Myocyte (in vitro differentiated cells): ENCODE measurements around the gene CLHC1. TPM values are rescaled to one million over a fixed set of nuclear protein-coding genes. Genes with fewer than 3 reads are reported as not detected.
A peak's percentile ranks its signal among the peaks of the same experiment; 100 is the strongest.
"Not testable (repeated sequence)": the region's sequence is repeated elsewhere in the genome, so short reads cannot be mapped to it uniquely, and the experiment has no call there.

Source experiments
- DNase-seq: peaks from one replicate; pipeline ENCODE4 v3.0.0-alpha.2; 2012; ENCODE audit warnings: low read depth
- total RNA-seq: library from RNA; depleted of rRNA; stranded (reverse); fragments of >200 nt; gene quantifications from 2 replicates; pipeline ENCODE4 v1.2.3, GENCODE V29; 2014

Gene CLHC1
- total RNA-seq, 1 donor from 2014 or later = 7.8 TPM

- no peak for DNase-seq
Measured at GRCh38 chr2:55137024-55137958, 94.8 kb downstream of the CLHC1 start.

GRCh38 chr2:55136138-55136541 lies 96.0 kb downstream of the CLHC1 start:
- DNase-seq = no peak

DNA sequence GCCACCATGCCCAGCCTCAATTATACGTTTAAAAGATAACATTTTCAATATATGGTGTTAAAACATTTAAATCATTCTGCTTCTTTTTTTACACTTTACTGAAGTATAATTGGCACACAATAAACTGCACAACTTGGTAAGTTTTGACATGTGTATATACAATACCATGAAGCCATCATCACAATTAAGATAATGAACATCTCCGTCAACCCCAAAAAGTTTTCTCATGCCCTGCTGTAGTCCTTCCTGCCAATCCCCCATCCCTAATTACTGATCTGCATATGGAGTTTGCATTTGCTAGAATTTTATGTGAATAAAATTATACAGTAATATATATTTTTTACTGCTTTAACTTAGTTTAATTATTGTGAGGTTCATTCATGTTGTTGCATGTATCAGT lies 96.6 kb downstream of the CLHC1 start:
- no peak for DNase-seq

GRCh38 chr2:55134316-55134706 lies 97.8 kb downstream of the CLHC1 start:
- DNase-seq = no peak

GRCh38 chr2:55133467-55134315 lies 98.4 kb downstream of the CLHC1 start:
- peak; percentile 86 for DNase-seq

DNA sequence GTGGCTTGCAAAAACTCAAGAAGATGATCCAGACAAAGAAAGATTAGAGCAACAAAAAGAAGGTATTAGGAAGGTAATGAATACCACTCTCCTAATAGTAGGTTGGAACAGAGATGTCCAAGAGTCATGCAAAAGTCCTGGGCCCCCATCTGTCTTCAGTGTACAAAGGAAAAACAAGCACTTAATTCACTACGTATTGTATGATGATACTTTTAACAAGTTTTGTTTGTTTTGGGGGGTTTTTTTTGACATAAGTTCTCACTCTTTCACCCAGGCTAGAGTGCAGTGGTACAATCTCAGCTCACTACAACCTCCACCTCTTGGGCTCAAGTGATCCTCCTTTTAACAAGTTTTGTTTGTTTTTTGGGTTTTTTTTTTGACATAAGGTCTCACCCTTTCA lies 101.2 kb downstream of the CLHC1 start:
- DNase-seq = no peak

GRCh38 chr2:55126643-55127042 lies 105.5 kb downstream of the CLHC1 start:
- DNase-seq = not testable (repeated sequence)

Other genes with a start within 250 kb of the CLHC1 start
- gene RTN4, start 181.8 kb downstream of the CLHC1 start, total RNA-seq = 808 and 1,025 TPM in 2 replicates
- gene RPS27A, start 395 bp upstream of the CLHC1 start, total RNA-seq = 1,356 and 1,476 TPM in 2 replicates
- 22.7 and 30.1 TPM in 2 replicates for gene MTIF2, start 36.9 kb upstream of the CLHC1 start, total RNA-seq
- gene CCDC88A, start 187.6 kb upstream of the CLHC1 start, total RNA-seq = 53.1 and 99.4 TPM in 2 replicates